Activated CD4-positive, alpha-beta T cell treated with anti-CD3 and anti-CD28 coated beads for 36 hours (primary cell): ENCODE measurements around the gene SMIM41. TPM values are rescaled to one million over a fixed set of nuclear protein-coding genes. Genes with fewer than 3 reads are reported as not detected.

Experiments used
- ATAC-seq: fragments of 200-7000 bp; cut with Tn5 transposase; one replicate; pipeline ENCODE4 v1.10.0; 2021; ENCODE audit warnings: mild to moderate bottlenecking, moderate library complexity
- CTCF ChIA-PET: fragments of 350-600 bp; sonication (Branson Sonifier 250); formaldehyde crosslinking; loops from one replicate; lab custom pipeline; 2021; ENCODE audit warnings: antibody characterized with exemption; lab: Charles Lee
- POLR2A ChIA-PET: fragments of 350-600 bp; sonication (Branson Sonifier 250); formaldehyde crosslinking; loops from one replicate; lab custom pipeline; 2021; ENCODE audit warnings: antibody characterized with exemption, inconsistent platforms; lab: Charles Lee
- DNase-seq: peaks from one replicate; pipeline ENCODE4 v3.0.0-alpha.2; 2020
- H3K27ac Mint-ChIP-seq: one replicate; pipeline ENCODE4 v1.8.0; 2021; ENCODE audit warnings: mixed read lengths
- H3K27me3 Mint-ChIP-seq: one replicate; pipeline ENCODE4 v1.8.0; 2021; ENCODE audit warnings: mixed read lengths
- H3K36me3 Mint-ChIP-seq: one replicate; pipeline ENCODE4 v1.8.0; 2021; ENCODE audit warnings: low read depth, mixed read lengths
- H3K4me1 Mint-ChIP-seq: one replicate; pipeline ENCODE4 v1.8.0; 2021; ENCODE audit warnings: mixed read lengths
- H3K4me3 Mint-ChIP-seq: one replicate; pipeline ENCODE4 v1.8.0; 2021; ENCODE audit warnings: mild to moderate bottlenecking, moderate library complexity, mixed read lengths
- H3K9me3 Mint-ChIP-seq: one replicate; pipeline ENCODE4 v1.8.0; 2021; ENCODE audit warnings: low read depth, mixed read lengths
- intact Hi-C, 2 experiments: fragments of 100-400 bp; cut with DNase I in 1 of 2; cut with micrococcal nuclease in 1 of 2; formaldehyde crosslinking; loops; one replicate each; pipeline versions ENCODE4 v1.14.2 to v1.15.1; 2022 to 2024; cut with DNase I, micrococcal nuclease
- total RNA-seq, 2 experiments: library from RNA; stranded (reverse); gene quantifications; one replicate each; pipeline ENCODE4 v1.2.3, GENCODE V29; 2021

Gene SMIM41
- total RNA-seq, 2 experiments from 2014 or later, result not detected

DNA sequence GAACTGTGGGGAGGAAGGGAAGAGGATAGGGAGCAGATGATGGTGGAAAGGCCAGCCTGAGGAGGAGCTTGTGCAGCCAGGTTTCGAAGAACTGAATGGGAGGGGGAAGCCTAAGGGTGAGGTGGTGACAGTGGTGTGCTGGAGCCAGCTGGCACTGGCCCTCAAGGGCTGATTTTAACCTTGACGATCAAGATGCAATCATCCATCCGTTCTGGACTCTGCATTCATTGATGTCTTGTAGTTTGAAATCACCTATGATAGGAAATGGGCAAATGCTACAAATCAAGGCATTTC, 12.5 kb upstream of the SMIM41 start:
- Mint-ChIP-seq H3K4me1 (peaks cover 36% of the 10 kb centered on the region), H3K9me3 (no peaks in the 10 kb centered on the region), H3K4me3 (no peak overlapping the region), H3K36me3 (peaks cover 7% of the 10 kb centered on the region), H3K27me3 (no peaks in the 10 kb centered on the region), H3K27ac (no peak overlapping the region)
- DNase-seq, result no peak
- CTCF ChIA-PET, result interaction anchor here (1.4 to 11.6 kb wide), 3 partner anchors 38 to 64 kb away, joined by 3 to 253 read pairs (median 3); no protein-coding TSS in a partner anchor
- intact Hi-C loops, result loop anchor here in 1 of 2 experiments (10.0 kb wide), 1 partner anchor 242 kb away; no protein-coding TSS in a partner anchor
- ATAC-seq, result no peak
- POLR2A ChIA-PET, result interaction anchor here (0.5 kb wide), 1 partner anchor 288 kb away, joined by 7 read pairs; no protein-coding TSS in a partner anchor

DNA sequence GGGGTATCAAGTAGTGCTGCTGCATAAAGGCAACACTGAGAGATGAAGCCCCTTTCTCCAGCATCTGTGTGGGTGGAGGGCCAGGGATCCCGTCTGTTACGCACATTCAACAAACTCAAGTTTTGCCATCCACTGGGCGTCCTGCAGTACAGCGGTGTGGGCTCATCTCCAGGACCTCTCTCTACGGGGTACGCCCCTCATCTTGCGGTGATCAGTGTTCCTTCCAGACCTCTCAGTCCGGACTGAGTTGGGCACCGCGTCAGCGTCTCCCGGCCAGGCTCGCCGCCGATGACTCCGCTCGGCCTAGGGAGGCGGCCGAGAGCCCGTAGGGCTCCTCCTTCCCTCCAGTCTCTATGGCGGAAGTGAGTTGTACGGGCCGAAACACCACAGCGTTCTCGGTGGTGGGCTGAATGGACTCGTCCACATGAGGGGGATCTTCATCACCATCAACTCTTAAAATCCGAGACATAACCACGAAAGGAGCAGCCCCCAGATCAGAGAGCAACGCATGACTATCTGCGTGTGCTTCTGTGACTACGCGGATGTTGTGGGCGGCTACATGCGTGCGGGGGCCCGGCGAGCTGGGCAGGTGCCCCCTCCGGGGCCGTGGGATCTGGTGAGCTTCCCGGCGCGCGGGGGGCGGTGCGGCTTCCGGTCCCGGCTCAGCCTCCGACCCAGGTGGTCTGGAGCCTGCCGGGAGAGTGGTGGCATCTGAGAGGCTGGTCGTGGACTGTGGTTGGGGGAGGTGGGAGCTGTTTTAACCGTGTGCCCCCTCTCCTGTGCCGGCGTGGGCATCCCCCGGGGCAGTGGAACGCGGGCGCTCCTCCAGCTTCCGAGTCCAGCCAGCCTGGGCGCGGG, 9.9 kb upstream of the SMIM41 start, which contains the start of gene ATG101:
TSS of gene ATG101 (plus strand) at position 652 of the 858 bp plus-strand sequence. CDS start 3,673 bp downstream, outside the sequence.
- POLR2A ChIA-PET, result interaction anchor here (0.8 to 1.7 kb wide), 7 partner anchors 18 to 936 kb away, joined by 3 to 10 read pairs (median 4); partner anchors contain the start of gene NR4A1
- Mint-ChIP-seq H3K27me3 (no peaks in the 10 kb centered on the region), H3K9me3 (no peaks in the 10 kb centered on the region), H3K36me3 (peaks cover 26% of the 10 kb centered on the region), H3K27ac (peak within 1 kb of the TSS; percentile 99), H3K4me1 (peaks cover 56% of the 10 kb centered on the region), H3K4me3 (peak within 1 kb of the TSS; percentile 99)
- peak; percentile 95 for ATAC-seq
- CTCF ChIA-PET, result interaction anchor here (0.6 to 11.6 kb wide), 11 partner anchors 9 to 1228 kb away, joined by 3 to 253 read pairs (median 4); partner anchors contain the start of gene NR4A1
- intact Hi-C loops, result loop anchor here (1.0 to 10.0 kb wide), 8 partner anchors 18 to 937 kb away; partner anchors contain the start of genes NR4A1 (in 2 of the 2), EIF4B (in 1 of the 2) and TAMALIN (in 1 of the 2)
- DNase-seq, result peak; percentile 92

- Mint-ChIP-seq H3K27me3 (no peaks in the 10 kb centered on the region), H3K36me3 (peaks cover 31% of the 10 kb centered on the region), H3K4me3 (peak overlapping the region; percentile 99), H3K27ac (peak overlapping the region; percentile 99), H3K4me1 (peaks cover 56% of the 10 kb centered on the region), H3K9me3 (no peaks in the 10 kb centered on the region)
- POLR2A ChIA-PET, result interaction anchor here (0.6 to 1.7 kb wide), 6 partner anchors 11 to 935 kb away, joined by 3 to 10 read pairs (median 5); partner anchors contain the start of gene NR4A1
- no peak for ATAC-seq
- no peak for DNase-seq
- intact Hi-C loops, result no loop called here
- CTCF ChIA-PET, result interaction anchor here (0.6 to 11.6 kb wide), 13 partner anchors 9 to 1985 kb away, joined by 3 to 253 read pairs (median 4); partner anchors contain the start of genes NR4A1 and SMARCD1
These were observed 9.1 kb upstream of the SMIM41 start for GRCh38 chr12:52070185-52070925.

DNA sequence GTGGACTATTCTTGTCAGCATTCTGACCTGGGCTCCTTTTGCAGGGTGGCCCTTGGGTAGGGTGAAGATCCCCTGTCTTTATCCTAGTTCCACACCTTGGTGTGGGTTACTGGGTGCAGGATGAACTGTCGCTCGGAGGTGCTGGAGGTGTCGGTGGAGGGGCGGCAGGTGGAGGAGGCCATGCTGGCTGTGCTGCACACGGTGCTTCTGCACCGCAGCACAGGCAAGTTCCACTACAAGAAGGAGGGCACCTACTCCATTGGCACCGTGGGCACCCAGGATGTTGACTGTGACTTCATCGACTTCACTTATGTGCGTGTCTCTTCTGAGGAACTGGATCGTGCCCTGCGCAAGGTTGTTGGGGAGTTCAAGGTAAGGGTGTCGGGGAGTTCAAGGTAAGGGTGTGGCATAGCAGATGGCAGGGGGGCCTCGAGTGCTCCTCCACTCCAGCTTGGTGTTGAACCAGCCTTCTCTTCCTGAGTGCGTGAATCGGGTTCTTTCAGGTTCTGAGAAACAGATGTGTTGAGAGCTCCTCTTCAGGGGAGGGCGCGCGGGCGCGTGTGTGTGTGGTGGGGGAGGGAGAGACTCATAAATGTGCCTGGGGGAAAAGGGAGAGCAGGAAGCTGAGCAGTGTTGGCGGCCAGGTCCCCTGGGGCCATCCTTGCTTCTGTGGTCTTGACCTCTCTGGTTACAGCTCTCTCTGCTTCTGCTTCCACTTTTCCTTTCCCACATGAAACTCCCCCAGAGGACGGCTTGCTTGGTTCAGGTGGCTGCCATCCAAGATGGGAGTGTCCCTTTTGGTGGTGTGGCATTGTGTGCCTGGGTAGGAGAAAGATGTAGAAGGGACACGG, 5.7 kb upstream of the SMIM41 start:
- Mint-ChIP-seq H3K9me3 (no peaks in the 10 kb centered on the region), H3K27ac (peak overlapping the region; percentile 73), H3K4me3 (peak overlapping the region; percentile 4), H3K36me3 (peaks cover 42% of the 10 kb centered on the region), H3K4me1 (peaks cover 45% of the 10 kb centered on the region), H3K27me3 (no peaks in the 10 kb centered on the region)
- ChIA-PET CTCF (interaction anchor here (2.5 to 11.6 kb wide), 3 partner anchors 8 to 44 kb away, joined by 13 to 253 read pairs (median 36); partner anchors contain the start of gene NR4A1), POLR2A (no interaction called here)
- DNase-seq (no peak), ATAC-seq (no peak)
- intact Hi-C loops, result no loop called here

DNA sequence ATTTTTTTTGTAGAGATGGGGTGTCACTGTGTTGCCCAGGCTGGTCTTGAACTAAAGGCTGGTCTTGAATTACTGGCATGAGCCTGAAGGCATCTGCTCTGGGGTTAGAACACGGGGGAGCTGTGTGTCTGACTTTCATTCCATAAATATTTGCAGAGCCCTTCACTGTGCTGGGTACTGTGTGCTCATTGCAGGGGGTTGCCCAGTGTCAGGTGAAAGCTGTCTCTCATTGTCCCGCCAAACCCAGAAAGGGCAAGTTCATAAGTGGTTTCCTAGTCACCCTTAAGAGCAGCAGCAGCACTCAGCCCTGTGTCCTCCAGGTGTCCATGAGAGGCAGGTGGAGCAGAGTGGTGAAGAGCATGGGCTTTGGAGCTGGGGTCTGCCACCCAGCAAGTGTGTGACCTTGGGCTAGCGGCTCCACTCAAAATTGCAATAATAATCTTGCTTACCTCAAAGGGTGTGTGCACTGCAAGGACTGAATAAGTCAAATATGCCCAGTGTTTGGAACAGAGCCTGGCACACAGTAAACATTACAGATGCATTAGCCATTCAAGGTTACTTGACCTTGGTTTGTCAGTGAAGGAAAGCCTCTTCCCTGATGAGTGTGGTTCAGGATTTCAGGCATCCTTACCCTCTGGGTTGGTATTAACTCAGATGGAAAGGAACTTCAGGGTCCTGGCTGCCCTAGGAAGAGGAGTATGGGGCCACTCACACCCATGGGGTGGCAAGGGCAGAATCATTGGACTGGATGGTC, 4.4 kb upstream of the SMIM41 start:
- Mint-ChIP-seq H3K9me3 (no peaks in the 10 kb centered on the region), H3K4me1 (peaks cover 38% of the 10 kb centered on the region), H3K4me3 (no peak overlapping the region), H3K27me3 (no peaks in the 10 kb centered on the region), H3K27ac (no peak overlapping the region), H3K36me3 (peaks cover 41% of the 10 kb centered on the region)
- POLR2A ChIA-PET, result no interaction called here
- CTCF ChIA-PET, result interaction anchor here (11.6 kb wide), 1 partner anchor 46 kb away, joined by 253 read pairs; no protein-coding TSS in a partner anchor
- ATAC-seq, result no peak
- intact Hi-C loops, result no loop called here
- no peak for DNase-seq

- H3K4me1 Mint-ChIP-seq, result peaks cover 26% of the 10 kb centered on the region
- ATAC-seq (no peak), DNase-seq (no peak)
- H3K9me3 Mint-ChIP-seq, result no peaks in the 10 kb centered on the region
- intact Hi-C loops, result no loop called here
- H3K27me3 Mint-ChIP-seq, result no peaks in the 10 kb centered on the region
- no peak overlapping the region for H3K27ac Mint-ChIP-seq
- POLR2A ChIA-PET, result no interaction called here
- peaks cover 37% of the 10 kb centered on the region for H3K36me3 Mint-ChIP-seq
- H3K4me3 Mint-ChIP-seq, result no peak overlapping the region
- CTCF ChIA-PET, result interaction anchor here (0.6 to 11.6 kb wide), 3 partner anchors 10 to 47 kb away, joined by 3 to 253 read pairs (median 5); no protein-coding TSS in a partner anchor
These were observed 2.7 kb upstream of the SMIM41 start for GRCh38 chr12:52076811-52077210.

DNA sequence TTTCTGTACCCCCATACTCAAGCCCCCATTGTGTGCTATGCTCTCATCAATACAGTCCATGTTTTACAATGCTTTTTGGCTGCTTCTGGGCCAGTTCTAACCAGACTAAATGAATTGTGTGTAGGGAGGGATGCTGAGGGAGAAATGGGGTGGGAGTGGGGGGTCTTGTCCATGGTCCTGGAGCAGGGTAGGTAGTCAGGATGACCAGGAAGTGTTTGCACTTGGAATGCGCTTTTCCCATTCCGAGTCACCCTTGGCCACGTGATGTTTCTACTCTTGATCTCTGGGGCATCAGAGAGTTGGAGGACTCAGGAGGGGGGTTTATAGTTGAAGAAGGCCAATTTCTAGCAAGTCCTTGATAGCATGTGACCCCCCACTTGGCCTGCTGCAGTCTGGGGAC, 1.2 kb upstream of the SMIM41 start:
- ChIA-PET CTCF (interaction anchor here (0.6 to 3.0 kb wide), 3 partner anchors 20 to 1277 kb away, joined by 3 to 16 read pairs (median 3); no protein-coding TSS in a partner anchor), POLR2A (no interaction called here)
- DNase-seq, result no peak
- ATAC-seq, result no peak
- intact Hi-C loops, result no loop called here
- H3K27ac Mint-ChIP-seq, result no peak overlapping the region
- peaks cover 18% of the 10 kb centered on the region for H3K4me1 Mint-ChIP-seq
- H3K4me3 Mint-ChIP-seq, result no peak overlapping the region
- no peaks in the 10 kb centered on the region for H3K27me3 Mint-ChIP-seq
- H3K9me3 Mint-ChIP-seq, result no peaks in the 10 kb centered on the region
- H3K36me3 Mint-ChIP-seq, result peaks cover 28% of the 10 kb centered on the region

- ATAC-seq (no peak), DNase-seq (no peak)
- intact Hi-C loops, result no loop called here
- Mint-ChIP-seq H3K36me3 (peaks cover 11% of the 10 kb centered on the region), H3K9me3 (no peaks in the 10 kb centered on the region), H3K27me3 (no peaks in the 10 kb centered on the region), H3K4me1 (peaks cover 8% of the 10 kb centered on the region), H3K4me3 (no peak overlapping the region), H3K27ac (no peak overlapping the region)
- POLR2A ChIA-PET, result interaction anchor here (1.0 kb wide), 1 partner anchor 10 kb away, joined by 3 read pairs; no protein-coding TSS in a partner anchor
- CTCF ChIA-PET, result interaction anchor here (0.6 to 3.3 kb wide), 9 partner anchors 8 to 926 kb away, joined by 3 to 69 read pairs (median 10); no protein-coding TSS in a partner anchor
These were observed 1.1 kb downstream of the SMIM41 start for GRCh38 chr12:52080403-52081251.

DNA sequence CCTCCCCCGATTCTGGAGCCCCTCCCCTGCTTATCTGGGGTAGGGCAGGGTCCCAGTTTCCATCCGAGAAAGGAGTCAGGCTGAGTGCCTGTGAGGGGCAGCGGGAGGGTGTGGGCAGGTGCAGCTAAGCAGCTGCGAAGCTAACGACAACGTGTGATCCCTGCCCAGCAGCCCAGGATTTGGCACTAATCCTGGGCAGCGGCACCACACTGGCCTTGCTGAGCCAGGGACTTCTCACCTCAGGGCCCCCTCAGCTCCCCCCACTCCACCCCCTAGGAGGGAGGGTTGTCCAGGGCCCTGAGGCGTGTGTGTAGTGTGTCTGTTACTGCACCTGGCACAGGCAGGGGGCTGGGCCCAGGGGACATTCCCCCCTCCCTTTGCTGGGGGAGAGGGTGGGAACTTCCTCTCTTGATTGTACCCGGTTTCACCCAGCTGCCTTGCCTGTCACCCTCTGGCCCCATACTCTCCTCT, 1.8 kb downstream of the SMIM41 start:
- no peak overlapping the region for H3K4me3 Mint-ChIP-seq
- ChIA-PET POLR2A (interaction anchor here (1.0 kb wide), 1 partner anchor 11 kb away, joined by 3 read pairs; no protein-coding TSS in a partner anchor), CTCF (interaction anchor here (0.6 to 3.3 kb wide), 10 partner anchors 9 to 926 kb away, joined by 3 to 69 read pairs (median 6); no protein-coding TSS in a partner anchor)
- ATAC-seq (peak; percentile 27), DNase-seq (peak; percentile 30)
- H3K9me3 Mint-ChIP-seq, result no peaks in the 10 kb centered on the region
- no peaks in the 10 kb centered on the region for H3K27me3 Mint-ChIP-seq
- intact Hi-C loops, result no loop called here
- peaks cover 8% of the 10 kb centered on the region for H3K4me1 Mint-ChIP-seq
- H3K27ac Mint-ChIP-seq, result no peak overlapping the region
- H3K36me3 Mint-ChIP-seq, result peaks cover 11% of the 10 kb centered on the region
